GM12878 (cell line): ENCODE data around the gene ATRNL1. TPM values are rescaled to one million over a fixed set of nuclear protein-coding genes. Genes with fewer than 3 reads are reported as not detected.

Source experiments
- ATAC-seq: fragments of 200-7000 bp; cut with Tn5 transposase; 3 replicates; pipeline ENCODE4 v1.9.1; 2020; ENCODE audit warnings: mild to moderate bottlenecking, moderate library complexity
- BruUV-seq: library from RNA; stranded (reverse); fragments of 400-500 nt; replicated peaks from 2 replicates; lab custom pipeline; 2021; lab: Mats Ljungman, UMichigan
- CTCF ChIA-PET: fragments of 300-600 bp; sonication (Branson Sonifier 250); formaldehyde crosslinking; extraction: SDS; loops from one replicate; lab custom pipeline; 2021; ENCODE audit warnings: inconsistent platforms; lab: Yijun Ruan, JAX
- POLR2A ChIA-PET: fragments of 350-600 bp; formaldehyde crosslinking; extraction: SDS; loops from one replicate; lab custom pipeline; 2021; ENCODE audit warnings: inconsistent platforms; lab: Charles Lee
- RAD21 ChIA-PET: fragments of 300-600 bp; sonication (Branson Sonifier 250); formaldehyde crosslinking; loops from one replicate; lab custom pipeline; 2023; ENCODE audit warnings: antibody characterized with exemption; ENCODE audit not compliant: unreplicated experiment; lab: Charles Lee
- SMC1A ChIA-PET: fragments of 300-600 bp; sonication (Branson Sonifier 250); formaldehyde crosslinking; loops from one replicate; lab custom pipeline; 2023; ENCODE audit not compliant: unreplicated experiment, uncharacterized antibody; lab: Charles Lee
- DNase-seq: peaks from one replicate; pipeline ENCODE4 v3.0.0-alpha.2; 2011; ENCODE audit warnings: low read depth, low spot score
- FAIRE-seq: peaks from 3 replicates; lab custom pipeline; 2011; peaks lifted over from hg19 to GRCh38; lab: Jason Lieb, UNC
- H2AFZ ChIP-seq: 2 replicates; pipeline ENCODE4 v1.6.0; 2011; ENCODE audit warnings: low read depth, low read length, control low read depth; ENCODE audit not compliant: control insufficient read depth
- H3K27ac ChIP-seq: 2 replicates; pipeline ENCODE4 v1.5.1; 2011; ENCODE audit warnings: control low read depth; ENCODE audit not compliant: control insufficient read depth, insufficient read depth
- H3K27me3 ChIP-seq, 2 experiments: replicated peaks in 1 of 2; 2 replicates each; pipeline versions ENCODE4 v1.6.0 to v1.6.1; 2011; ENCODE audit warnings: low read length in 1 of 2; ENCODE audit not compliant: control insufficient read depth in 2 of 2, insufficient read depth in 2 of 2
- H3K36me3 ChIP-seq, 2 experiments: 2 replicates each; pipeline ENCODE4 v1.5.1; 2011; ENCODE audit warnings: low read length in 1 of 2; ENCODE audit not compliant: control insufficient read depth in 2 of 2, insufficient read depth in 2 of 2
- H3K4me1 ChIP-seq: 2 replicates; pipeline ENCODE4 v1.6.1; 2011; ENCODE audit warnings: mild to moderate bottlenecking, low read length, moderate library complexity, mixed read lengths; ENCODE audit not compliant: control insufficient read depth, insufficient read depth
- H3K4me2 ChIP-seq: 2 replicates; pipeline ENCODE4 v1.6.0; 2011; ENCODE audit warnings: control low read depth; ENCODE audit not compliant: control insufficient read depth, insufficient read depth
- H3K4me3 ChIP-seq: fragments of 200-600 bp; sonication (generic); 2 replicates; pipeline ENCODE4 v1.5.1; 2016
- H3K79me2 ChIP-seq: 2 replicates; pipeline ENCODE4 v1.6.0; 2011; ENCODE audit warnings: low read length; ENCODE audit not compliant: control insufficient read depth, insufficient read depth
- H3K9ac ChIP-seq: 2 replicates; pipeline ENCODE4 v1.8.0; 2011; ENCODE audit warnings: low read length, control low read depth, mixed read lengths; ENCODE audit not compliant: control insufficient read depth, insufficient read depth
- H3K9me3 ChIP-seq: replicated peaks from 3 replicates; pipeline ENCODE4 v1.5.1; 2011; ENCODE audit warnings: mild to moderate bottlenecking, low read length; ENCODE audit not compliant: control insufficient read depth, insufficient read depth
- H4K20me1 ChIP-seq: 2 replicates; pipeline ENCODE4 v1.6.0; 2011; ENCODE audit not compliant: control insufficient read depth, insufficient read depth
- ATF3 ChIP-seq: IDR thresholded peaks from 2 replicates; pipeline ENCODE4 v1.6.1; 2011; ENCODE audit warnings: low read depth, mild to moderate bottlenecking, low read length, moderate library complexity, borderline replicate concordance; ENCODE audit errors: extremely low read depth
- CREM ChIP-seq: IDR thresholded peaks from 2 replicates; pipeline ENCODE4 v1.6.1; 2014; ENCODE audit warnings: antibody characterized with exemption, low read depth
- GABPA ChIP-seq: IDR thresholded peaks from 2 replicates; pipeline ENCODE4 v1.6.1; 2014; ENCODE audit warnings: antibody characterized with exemption, low read depth, mild to moderate bottlenecking, inconsistent platforms
- HSF1 ChIP-seq: fragments of 150-350 bp; IDR thresholded peaks from 2 replicates; pipeline ENCODE4 v1.6.1; 2014; ENCODE audit warnings: mild to moderate bottlenecking, low read depth, low read length
- MXI1 ChIP-seq: fragments of 150-350 bp; IDR thresholded peaks from 2 replicates; pipeline ENCODE4 v1.6.1; 2011; ENCODE audit warnings: low read depth, mild to moderate bottlenecking, inconsistent platforms, low read length, improper control_type of control experiment
- NFXL1 ChIP-seq: fragments of 450-650 bp; IDR thresholded peaks from 2 replicates; pipeline ENCODE4 v1.6.1; 2017; ENCODE audit warnings: antibody characterized with exemption, mild to moderate bottlenecking, borderline replicate concordance
- PAX5 ChIP-seq: IDR thresholded peaks from 2 replicates; pipeline ENCODE4 v1.6.1; 2011; ENCODE audit warnings: low read depth, low read length, borderline replicate concordance
- POU2F2 ChIP-seq: IDR thresholded peaks from 3 replicates; pipeline ENCODE4 v1.6.1; 2011; ENCODE audit warnings: low read depth, mild to moderate bottlenecking, low read length, borderline replicate concordance
- RBBP5 ChIP-seq: fragments of 200-600 bp; sonication (generic); conservative IDR thresholded peaks from 2 replicates; pipeline ENCODE4 v1.6.1; 2016
- REST ChIP-seq: IDR thresholded peaks from 2 replicates; pipeline ENCODE4 v1.6.1; 2012; ENCODE audit warnings: mild to moderate bottlenecking, low read depth, low read length
- SMARCA5 ChIP-seq: fragments of 450-650 bp; IDR thresholded peaks from 2 replicates; pipeline ENCODE4 v1.6.1; 2017; ENCODE audit warnings: mild to moderate bottlenecking
- WGBS: methylation state at CpG from one replicate; pipeline ENCODE4 v1.1.6; 2016; ENCODE audit warnings: low lambda C conversion rate; ENCODE audit not compliant: insufficient replicate concordance, insufficient coverage; ENCODE audit errors: missing lambda C conversion rate; 5-methylcytosine and 5-hydroxymethylcytosine counted together
- in situ Hi-C: fragments of 300-500 bp; cut with MboI; formaldehyde crosslinking; loops from 9 replicates; pipeline ENCODE4 v1.14.3; 2018; ENCODE audit warnings: mixed read lengths
- intact Hi-C: fragments of 100-400 bp; cut with micrococcal nuclease; formaldehyde crosslinking; loops from one replicate; pipeline ENCODE4 v1.14.2; 2022; ENCODE audit not compliant: unreplicated experiment
- polyA plus RNA-seq, 11 experiments: library from polyadenylated mRNA; depleted of rRNA in 4 of 11; unstranded in 6 of 11; stranded (reverse) in 5 of 11; fragments of >200 nt; fragmentation: Nextera tagmentation in 4 of 11; fragmentation: Illumina TruSeq in 1 of 11; extraction: Ambion mirVana in 4 of 11; extraction: Trizol in 1 of 11; gene quantifications; 1 replicate in 1 of 11; 2 replicates in 10 of 11; pipeline versions ENCODE4 v1.2.1 to v1.2.3, GENCODE V29; 2011 to 2016; ENCODE audit warnings: inconsistent platforms in 2 of 11, missing spikeins in 2 of 11, low read depth in 1 of 11
- total RNA-seq, 4 experiments: library from RNA; depleted of rRNA in 3 of 4; stranded (reverse); fragments of >200 nt in 3 of 4; fragmentation: Illumina TruSeq in 1 of 4; extraction: Trizol in 1 of 4; gene quantifications; 2 replicates each; pipeline versions ENCODE4 v1.2.1 to v1.2.3, GENCODE V29; 2013 to 2021
- TF ChIP-seq, protein P1 (sequence below): IDR thresholded peaks from 2 replicates; pipeline ENCODE4 v1.6.1; 2011; ENCODE audit warnings: mild to moderate bottlenecking, low read depth, low read length, moderate library complexity; ENCODE audit not compliant: insufficient replicate concordance

The ATRNL1 gene
- total and polyA plus RNA-seq, 10 of the 15 experiments (the other 5 are each of a cell fraction or from before 2014, with no cell fraction given), result 0.03 to 1.4 (median 0.34) TPM

GRCh38 chr10:115866174-115866573 lies 773.0 kb downstream of the ATRNL1 start:
- Histone ChIP-seq H3K4me1 (no peaks in the 10 kb centered on the region), H3K4me3 (no peak overlapping the region), H3K27me3 (no peaks in the 10 kb centered on the region), H3K27ac (no peak overlapping the region), H3K9me3 (no peaks in the 10 kb centered on the region), H2AFZ (no peak overlapping the region), H3K9ac (no peak overlapping the region), H3K4me2 (no peak overlapping the region), H3K36me3 (no peaks in the 10 kb centered on the region), H4K20me1 (no peaks in the 10 kb centered on the region), H3K79me2 (no peaks in the 10 kb centered on the region)
- SMC1A ChIA-PET, result no interaction called here
- no peak for ATAC-seq
- TF ChIP-seq CREM, result no peak
- TF ChIP-seq RBBP5, result no peak
- TF ChIP-seq POU2F2, result no peak
- TF ChIP-seq, protein P1, sequence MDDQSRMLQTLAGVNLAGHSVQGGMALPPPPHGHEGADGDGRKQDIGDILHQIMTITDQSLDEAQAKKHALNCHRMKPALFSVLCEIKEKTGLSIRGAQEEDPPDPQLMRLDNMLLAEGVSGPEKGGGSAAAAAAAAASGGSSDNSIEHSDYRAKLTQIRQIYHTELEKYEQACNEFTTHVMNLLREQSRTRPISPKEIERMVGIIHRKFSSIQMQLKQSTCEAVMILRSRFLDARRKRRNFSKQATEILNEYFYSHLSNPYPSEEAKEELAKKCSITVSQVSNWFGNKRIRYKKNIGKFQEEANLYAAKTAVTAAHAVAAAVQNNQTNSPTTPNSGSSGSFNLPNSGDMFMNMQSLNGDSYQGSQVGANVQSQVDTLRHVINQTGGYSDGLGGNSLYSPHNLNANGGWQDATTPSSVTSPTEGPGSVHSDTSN, result no peak
- WGBS, result 0% methylated on average over 1 of the region's 1 CpG
- no TSS peak for BruUV-seq
- CTCF ChIA-PET, result no interaction called here
- intact Hi-C loops (no loop called here), in situ Hi-C loops (no loop called here)
- no peak for FAIRE-seq
- no peak for DNase-seq
- RAD21 ChIA-PET, result no interaction called here
- POLR2A ChIA-PET, result no interaction called here

DNA sequence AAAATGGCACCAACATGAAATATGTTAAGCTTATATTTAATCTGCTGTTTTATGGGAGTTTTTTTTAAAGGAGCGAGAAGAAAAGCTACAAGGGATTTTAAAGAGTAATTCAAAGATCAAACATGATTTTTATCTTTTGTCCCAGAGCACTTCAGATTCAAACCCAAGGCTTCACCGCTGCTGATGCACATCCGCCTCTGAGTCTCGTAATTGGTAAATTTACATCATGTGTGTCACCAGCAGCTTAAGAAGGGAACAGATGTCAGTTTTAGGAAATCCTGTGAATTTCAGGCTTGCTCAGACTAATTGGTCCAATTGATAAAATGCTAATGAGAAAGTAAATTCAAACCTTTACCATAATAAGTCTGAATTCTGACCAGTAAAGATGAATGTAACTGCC lies 773.5 kb downstream of the ATRNL1 start:
- ATAC-seq, result no peak
- Histone ChIP-seq H3K9ac (no peak overlapping the region), H3K4me2 (no peak overlapping the region), H3K27me3 (no peaks in the 10 kb centered on the region), H3K4me3 (no peak overlapping the region), H3K4me1 (no peaks in the 10 kb centered on the region), H3K79me2 (no peaks in the 10 kb centered on the region), H3K9me3 (no peaks in the 10 kb centered on the region), H3K36me3 (no peaks in the 10 kb centered on the region), H3K27ac (no peak overlapping the region), H4K20me1 (no peaks in the 10 kb centered on the region), H2AFZ (no peak overlapping the region)
- CTCF ChIA-PET, result interaction anchor here (1.2 kb wide), 1 partner anchor 13 kb away, joined by 5 read pairs; no protein-coding TSS in a partner anchor
- BruUV-seq, result no TSS peak
- no peak for DNase-seq
- POLR2A ChIA-PET, result no interaction called here
- RAD21 ChIA-PET, result no interaction called here
- WGBS, result 46% methylated on average over 4 of the region's 4 CpGs
- SMC1A ChIA-PET, result no interaction called here
- intact Hi-C loops (no loop called here), in situ Hi-C loops (no loop called here)
- FAIRE-seq, result no peak
- TF ChIP-seq PAX5 (no peak), NFXL1 (no peak), MXI1 (no peak), HSF1 (no peak), REST (no peak), GABPA (no peak), ATF3 (no peak), SMARCA5 (no peak)
